ENCODE measurements around the gene SOBP.

- TF ChIP-seq EZH2 (IDR thresholded peaks at IDR 0.05; ENCODE audit: low read depth): no peak
- TF ChIP-seq, protein P1, sequence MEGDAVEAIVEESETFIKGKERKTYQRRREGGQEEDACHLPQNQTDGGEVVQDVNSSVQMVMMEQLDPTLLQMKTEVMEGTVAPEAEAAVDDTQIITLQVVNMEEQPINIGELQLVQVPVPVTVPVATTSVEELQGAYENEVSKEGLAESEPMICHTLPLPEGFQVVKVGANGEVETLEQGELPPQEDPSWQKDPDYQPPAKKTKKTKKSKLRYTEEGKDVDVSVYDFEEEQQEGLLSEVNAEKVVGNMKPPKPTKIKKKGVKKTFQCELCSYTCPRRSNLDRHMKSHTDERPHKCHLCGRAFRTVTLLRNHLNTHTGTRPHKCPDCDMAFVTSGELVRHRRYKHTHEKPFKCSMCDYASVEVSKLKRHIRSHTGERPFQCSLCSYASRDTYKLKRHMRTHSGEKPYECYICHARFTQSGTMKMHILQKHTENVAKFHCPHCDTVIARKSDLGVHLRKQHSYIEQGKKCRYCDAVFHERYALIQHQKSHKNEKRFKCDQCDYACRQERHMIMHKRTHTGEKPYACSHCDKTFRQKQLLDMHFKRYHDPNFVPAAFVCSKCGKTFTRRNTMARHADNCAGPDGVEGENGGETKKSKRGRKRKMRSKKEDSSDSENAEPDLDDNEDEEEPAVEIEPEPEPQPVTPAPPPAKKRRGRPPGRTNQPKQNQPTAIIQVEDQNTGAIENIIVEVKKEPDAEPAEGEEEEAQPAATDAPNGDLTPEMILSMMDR (conservative IDR thresholded peaks at IDR 0.05): no peak
Measured at GRCh38 chr6:107635057-107635515, 145.2 kb downstream of the SOBP start.

Measured in PC-9 (cell line).